ENCODE measurements around the gene SRGAP3. TPM values are rescaled to one million over a fixed set of nuclear protein-coding genes. Genes with fewer than 3 reads are reported as not detected.

The SRGAP3 gene
- total and polyA plus RNA-seq, 2 donors (not counting 1 experiment from before 2014, with no cell fraction given), result 1.4 to 1.5 TPM

- H3K27me3 Mint-ChIP-seq, result peaks cover 18% of the 10 kb centered on the region
- CTCF ChIA-PET, result interaction anchor here (0.9 to 8.1 kb wide), 3 partner anchors 12 to 326 kb away, joined by 3 to 156 read pairs (median 3); partner anchors contain the start of gene RAD18
- WGBS (ENCODE audit: insufficient coverage), result 73% methylated on average over 3 of the region's 11 CpGs
- Histone ChIP-seq H3K4me3 (ENCODE audit: control extremely low read depth in 1 of 5, extremely low read depth in 1 of 5, insufficient read depth in 1 of 5, low read depth in 2 of 5, low read length in 4 of 5) (no peak overlapping the region), H3K4me2 (replicated peaks; ENCODE audit: low read depth, low read length, poor library complexity, severe bottlenecking) (no peak overlapping the region), H3K27me3 (replicated peaks in 1 of 4; ENCODE audit: control extremely low read depth in 1 of 4, control insufficient read depth in 3 of 4, insufficient read depth in 4 of 4, low read length in 3 of 4) (peaks cover 0 to 30% (median 19%) of the 10 kb centered on the region in 4 experiments), H3K9me3 (ENCODE audit: control extremely low read depth in 1 of 3, control insufficient read depth in 2 of 3, insufficient read depth in 1 of 3, low read length in 2 of 3) (peaks cover 0 to 6% (median 0%) of the 10 kb centered on the region in 3 donors), H3K36me3 (replicated peaks in 1 of 2; ENCODE audit: control extremely low read depth in 1 of 2, control insufficient read depth in 1 of 2, extremely low read depth in 1 of 2, insufficient read depth in 2 of 2, low read length in 1 of 2) (no peaks in the 10 kb centered on the region), H3K79me2 (ENCODE audit: control insufficient read depth, insufficient read depth, low read length) (no peaks in the 10 kb centered on the region), H2AFZ (ENCODE audit: insufficient read depth, low read depth, low read length, poor library complexity, severe bottlenecking) (no peak overlapping the region), H3K4me1 (ENCODE audit: control insufficient read depth in 2 of 2, insufficient read depth in 2 of 2, low read length in 2 of 2) (peaks cover 0 to 4% of the 10 kb centered on the region in 2 donors), H3K27ac (ENCODE audit: low read length in 2 of 2) (no peak overlapping the region), H3K9ac (ENCODE audit: low read length) (no peak overlapping the region), H4K20me1 (ENCODE audit: control insufficient read depth, insufficient read depth, low read length, poor library complexity, severe bottlenecking) (no peaks in the 10 kb centered on the region)
- no peak overlapping the region for H3K4me3 Mint-ChIP-seq
- DNase-seq, result no peak
- H3K4me1 Mint-ChIP-seq, result peaks cover 4% of the 10 kb centered on the region
- H3K9me3 Mint-ChIP-seq (ENCODE audit: insufficient read depth), result peaks cover 3% of the 10 kb centered on the region
- POLR2A ChIA-PET, result no interaction called here
- ATAC-seq (ENCODE audit: low read depth), result no peak
- no peak overlapping the region for H3K27ac Mint-ChIP-seq
- TF ChIP-seq CTCF (IDR thresholded peaks at IDR 0.05) (no peak), EZH2 (IDR thresholded peaks at IDR 0.05; ENCODE audit: borderline replicate concordance, insufficient read depth, low read depth, low read length, poor library complexity, severe bottlenecking) (no peak)
- intact Hi-C loops (cut with micrococcal nuclease), result no loop called here
Observed at GRCh38 chr3:8975081-8976020, 274.1 kb downstream of the SRGAP3 start.

- CTCF ChIA-PET, result interaction anchor here (0.9 to 8.1 kb wide), 3 partner anchors 11 to 327 kb away, joined by 3 to 156 read pairs (median 3); partner anchors contain the start of gene RAD18
Observed at GRCh38 chr3:8974458-8974857, 275.0 kb downstream of the SRGAP3 start.

More at GRCh38 chr3:8974458-8974857, 275.0 kb downstream of the SRGAP3 start:
- Histone ChIP-seq H3K9ac (ENCODE audit: low read length) (no peak overlapping the region), H3K4me3 (ENCODE audit: control extremely low read depth in 1 of 5, extremely low read depth in 1 of 5, insufficient read depth in 1 of 5, low read depth in 2 of 5, low read length in 4 of 5) (no peak overlapping the region), H3K4me2 (replicated peaks; ENCODE audit: low read depth, low read length, poor library complexity, severe bottlenecking) (no peak overlapping the region), H3K4me1 (ENCODE audit: control insufficient read depth in 2 of 2, insufficient read depth in 2 of 2, low read length in 2 of 2) (peaks cover 0 to 4% of the 10 kb centered on the region in 2 donors), H3K9me3 (ENCODE audit: control extremely low read depth in 1 of 3, control insufficient read depth in 2 of 3, insufficient read depth in 1 of 3, low read length in 2 of 3) (peaks cover 0 to 3% (median 0%) of the 10 kb centered on the region in 3 donors), H3K79me2 (ENCODE audit: control insufficient read depth, insufficient read depth, low read length) (no peaks in the 10 kb centered on the region), H3K27me3 (replicated peaks in 1 of 4; ENCODE audit: control extremely low read depth in 1 of 4, control insufficient read depth in 3 of 4, insufficient read depth in 4 of 4, low read length in 3 of 4) (peaks cover 0 to 24% (median 16%) of the 10 kb centered on the region in 4 experiments), H4K20me1 (ENCODE audit: control insufficient read depth, insufficient read depth, low read length, poor library complexity, severe bottlenecking) (no peaks in the 10 kb centered on the region), H2AFZ (ENCODE audit: insufficient read depth, low read depth, low read length, poor library complexity, severe bottlenecking) (no peak overlapping the region), H3K27ac (ENCODE audit: low read length in 2 of 2) (no peak overlapping the region), H3K36me3 (replicated peaks in 1 of 2; ENCODE audit: control extremely low read depth in 1 of 2, control insufficient read depth in 1 of 2, extremely low read depth in 1 of 2, insufficient read depth in 2 of 2, low read length in 1 of 2) (no peaks in the 10 kb centered on the region)
- no peak overlapping the region for H3K27ac Mint-ChIP-seq
- POLR2A ChIA-PET, result no interaction called here
- TF ChIP-seq EZH2 (IDR thresholded peaks at IDR 0.05; ENCODE audit: borderline replicate concordance, insufficient read depth, low read depth, low read length, poor library complexity, severe bottlenecking) (no peak), CTCF (IDR thresholded peaks at IDR 0.05) (no peak)
- 86% methylated on average over 1 of the region's 2 CpGs for WGBS (ENCODE audit: insufficient coverage)
- peaks cover 12% of the 10 kb centered on the region for H3K27me3 Mint-ChIP-seq
- intact Hi-C loops (cut with micrococcal nuclease), result no loop called here
- no peak overlapping the region for H3K4me3 Mint-ChIP-seq
- peaks cover 4% of the 10 kb centered on the region for H3K4me1 Mint-ChIP-seq
- H3K9me3 Mint-ChIP-seq (ENCODE audit: insufficient read depth), result peaks cover 3% of the 10 kb centered on the region
- DNase-seq (no peak), ATAC-seq (ENCODE audit: low read depth) (no peak)

Measured in B cell (primary cell).